CD4-positive, alpha-beta T cell treated with Interleukin-6 for 4 hours (primary cell): ENCODE results near the gene PQBP1.
"Not testable (repeated sequence)": the region's sequence is repeated elsewhere in the genome, so short reads cannot be mapped to it uniquely, and the experiment has no call there.

Experiments
- DNase-seq: peaks from one replicate; pipeline ENCODE4 v3.0.0-alpha.2; 2020; ENCODE audit warnings: mixed read lengths

PQBP1 gene, protein sequence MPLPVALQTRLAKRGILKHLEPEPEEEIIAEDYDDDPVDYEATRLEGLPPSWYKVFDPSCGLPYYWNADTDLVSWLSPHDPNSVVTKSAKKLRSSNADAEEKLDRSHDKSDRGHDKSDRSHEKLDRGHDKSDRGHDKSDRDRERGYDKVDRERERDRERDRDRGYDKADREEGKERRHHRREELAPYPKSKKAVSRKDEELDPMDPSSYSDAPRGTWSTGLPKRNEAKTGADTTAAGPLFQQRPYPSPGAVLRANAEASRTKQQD

DNA sequence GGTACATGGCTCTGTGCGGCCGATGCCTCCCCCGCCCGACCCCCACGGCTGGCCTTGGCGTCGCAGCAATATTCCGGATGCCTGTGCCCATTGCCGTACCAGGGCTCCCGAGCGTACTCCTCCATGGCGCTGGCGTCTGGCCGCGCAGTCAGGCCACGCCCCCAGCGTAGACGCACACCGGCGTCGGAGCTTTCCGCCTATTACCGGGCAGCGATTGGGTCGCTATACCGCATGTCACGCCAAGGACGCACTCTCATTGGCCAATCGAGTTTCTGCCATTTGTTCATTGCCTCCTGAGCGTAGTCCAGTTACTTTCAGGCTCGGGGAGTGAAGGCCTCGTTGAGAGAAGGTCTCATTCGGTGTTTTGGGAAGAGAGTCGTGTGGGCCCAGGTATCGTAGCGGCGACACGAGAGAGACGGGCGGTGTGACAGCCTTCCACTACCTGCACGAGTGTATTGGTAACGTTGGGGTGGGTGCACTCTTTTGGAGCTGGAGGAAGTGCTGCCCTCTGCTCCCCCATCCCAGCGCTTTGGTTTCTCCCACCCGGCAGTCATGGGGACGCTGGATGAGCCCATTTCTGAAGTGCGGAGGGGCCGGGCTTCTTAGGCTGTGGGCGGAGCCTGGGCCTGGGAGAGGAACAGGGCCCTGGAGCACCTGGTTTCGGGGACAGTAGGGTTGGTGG, at the start of gene PQBP1, which contains the start of gene TIMM17B:
Gene PQBP1 (plus strand): TSS at position 306 of the 682 bp plus-strand sequence. CDS start 580 bp downstream, outside the sequence.
Gene TIMM17B (minus strand): TSS at position 144 of the 682 bp plus-strand sequence. CDS start 19 bp downstream, at position 125.
- DNase-seq = peak; percentile 89

DNA sequence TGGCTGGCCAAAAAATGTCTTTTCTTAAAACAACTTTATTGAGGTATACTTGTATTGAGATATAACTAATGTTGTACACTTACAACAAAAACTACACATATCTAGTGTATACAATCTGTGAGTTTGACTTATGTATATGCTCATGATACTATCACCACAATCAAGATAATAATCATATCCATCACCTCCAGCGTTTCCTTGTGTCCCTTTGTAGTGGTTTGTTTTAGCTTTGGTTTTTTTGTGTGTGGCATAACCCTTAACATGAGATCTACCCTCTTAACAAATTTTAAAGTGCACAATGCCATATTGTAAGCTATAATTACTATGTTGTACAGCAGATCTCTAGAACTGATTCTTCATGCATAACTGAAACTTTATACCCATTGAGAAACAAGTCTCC, 48.9 kb upstream of the PQBP1 start:
- DNase-seq = no peak

DNA sequence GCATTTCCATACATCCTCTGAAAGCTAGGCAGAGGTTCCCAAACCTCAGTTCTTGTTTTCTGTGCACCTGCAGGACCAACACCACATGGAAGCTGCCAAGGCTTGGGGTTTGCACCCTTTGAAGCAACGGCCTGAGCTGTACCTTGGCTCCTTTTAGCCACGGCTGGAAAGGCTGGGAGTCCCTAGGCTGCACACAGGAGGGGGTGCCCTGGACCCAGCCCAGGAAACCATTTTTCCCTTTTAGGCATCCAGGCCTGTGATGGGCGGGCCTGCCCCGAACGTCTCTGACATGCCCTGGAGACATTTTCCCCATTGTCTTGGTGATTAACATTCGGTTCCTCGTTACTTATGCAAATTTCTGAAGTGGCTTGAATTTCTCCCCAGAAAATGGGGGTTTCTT, 44.9 kb upstream of the PQBP1 start:
- DNase-seq = no peak

DNA sequence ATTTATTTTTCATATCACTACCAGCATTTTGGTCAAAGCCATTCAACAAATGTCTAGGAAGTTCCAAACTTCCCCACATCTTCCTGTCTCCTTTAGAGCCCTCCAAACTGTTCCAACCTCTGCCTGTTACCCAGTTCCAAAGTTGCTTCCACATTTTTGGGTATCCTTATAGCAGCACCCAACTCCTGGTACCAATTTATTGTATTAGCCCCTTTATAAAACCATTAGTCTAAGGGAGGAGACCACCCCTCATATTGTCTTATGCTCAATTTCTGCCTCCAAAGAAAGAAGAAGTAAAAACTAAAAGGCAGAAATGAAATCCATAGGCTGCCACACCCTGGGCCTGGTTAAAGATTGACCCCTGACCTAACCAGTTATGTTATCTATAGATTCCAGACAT, 44.2 kb upstream of the PQBP1 start:
- DNase-seq = not testable (repeated sequence)

DNA sequence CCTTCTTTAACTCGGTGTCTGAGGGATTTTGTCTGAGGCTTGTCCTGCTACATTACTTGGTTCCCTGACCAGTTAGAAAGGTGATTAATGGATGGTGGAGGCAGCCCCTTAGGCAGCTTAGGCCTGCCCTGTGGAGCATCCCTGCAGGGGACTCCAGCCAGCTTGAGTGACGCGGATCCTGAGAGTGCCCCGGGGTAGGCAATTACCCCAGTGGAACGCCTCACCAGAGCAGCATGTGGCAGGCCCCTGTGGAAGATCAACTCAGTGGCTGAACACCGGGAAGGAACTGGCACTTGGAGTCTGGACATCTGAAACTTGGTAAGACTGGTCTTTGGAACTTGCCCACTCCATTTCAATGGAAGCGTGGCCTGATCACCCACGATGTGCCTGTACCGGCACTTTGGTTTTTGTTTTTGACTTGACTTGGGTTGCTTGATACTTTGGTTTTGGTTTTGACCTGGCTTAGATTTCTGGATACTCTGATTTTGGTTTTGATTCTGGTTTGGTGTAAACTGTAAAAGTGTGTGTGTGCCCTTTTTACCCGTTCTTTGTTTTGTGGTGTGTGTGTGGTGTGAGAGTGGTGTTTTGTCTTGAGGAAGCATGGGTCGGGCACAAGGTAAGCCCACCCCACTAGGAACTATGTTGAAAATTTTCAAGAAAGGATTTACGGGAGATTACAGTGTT, 43.5 kb upstream of the PQBP1 start:
- not testable (repeated sequence) for DNase-seq

DNA sequence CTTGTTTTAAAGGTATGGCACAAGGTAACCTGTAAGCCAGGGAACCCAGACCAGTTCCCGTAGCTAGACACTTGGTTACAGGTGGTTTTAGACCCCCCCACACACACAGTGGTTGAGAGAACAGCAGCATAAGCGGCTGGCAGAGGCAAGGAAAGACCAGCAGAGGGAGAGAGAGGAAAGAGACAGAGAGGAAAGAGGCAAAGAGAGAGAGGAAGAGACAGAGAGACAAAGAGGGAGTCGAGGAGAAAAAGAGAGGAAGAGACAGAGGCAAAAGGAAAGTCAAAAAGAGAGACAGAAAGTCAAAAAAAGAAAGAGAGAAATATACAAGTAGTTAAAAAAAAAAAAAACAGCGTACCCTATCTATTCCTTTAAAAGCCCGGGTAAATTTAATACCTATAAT, 42.8 kb upstream of the PQBP1 start:
- no peak for DNase-seq

DNA sequence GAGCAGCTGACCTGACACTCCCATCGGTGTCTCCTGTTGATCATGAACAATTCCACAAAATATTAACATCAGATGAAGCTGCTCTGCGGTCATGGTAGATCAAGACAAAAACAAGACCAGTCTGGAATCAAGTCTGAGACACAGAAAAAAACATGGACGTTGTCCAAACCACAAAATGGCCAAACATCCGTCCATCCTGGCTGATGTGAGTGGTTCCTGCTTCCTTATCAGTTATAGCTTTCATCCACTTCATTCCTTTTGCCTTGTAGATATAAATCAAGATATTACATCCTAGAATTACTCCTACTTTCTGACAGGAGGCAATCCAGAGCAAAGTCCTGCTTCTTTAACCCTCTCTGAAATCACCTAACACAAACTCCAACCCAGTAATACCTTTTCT, 33.5 kb upstream of the PQBP1 start:
- no peak for DNase-seq

DNA sequence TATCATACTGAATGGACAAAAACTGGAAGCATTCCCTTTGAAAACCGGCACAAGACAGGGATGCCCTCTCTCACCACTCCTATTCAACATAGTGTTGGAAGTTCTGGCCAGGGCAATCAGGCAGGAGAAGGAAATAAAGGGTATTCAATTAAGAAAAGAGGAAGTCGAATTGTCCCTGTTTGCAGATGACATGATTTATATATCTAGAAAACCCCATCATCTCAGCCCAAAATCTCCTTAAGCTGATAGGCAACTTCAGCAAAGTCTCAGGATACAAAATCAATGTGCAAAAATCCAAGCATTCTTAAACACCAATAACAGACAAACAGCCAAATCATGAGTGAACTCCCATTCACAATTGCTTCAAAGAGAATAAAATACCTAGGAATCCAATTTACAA, 25.7 kb upstream of the PQBP1 start:
- DNase-seq = not testable (repeated sequence)

DNA sequence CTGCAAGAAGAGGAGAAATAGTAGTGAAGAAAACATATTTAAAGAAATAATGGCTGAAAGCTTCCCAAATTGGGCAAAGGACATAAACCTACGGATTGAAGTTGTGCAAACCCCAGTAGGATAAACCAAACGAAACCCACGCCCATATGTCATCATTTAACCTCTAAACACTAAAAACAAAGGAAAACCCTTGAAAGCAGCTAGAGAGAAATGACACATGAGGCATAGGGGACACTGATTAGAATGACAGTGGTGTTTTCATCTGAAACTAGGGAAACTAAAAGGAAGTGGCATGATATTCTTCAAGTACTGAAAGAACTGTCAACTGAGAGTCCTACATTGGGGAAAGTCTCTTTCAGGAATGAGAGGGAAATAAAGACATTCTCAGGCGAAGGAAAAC, 20.8 kb upstream of the PQBP1 start:
- DNase-seq = not testable (repeated sequence)

DNA sequence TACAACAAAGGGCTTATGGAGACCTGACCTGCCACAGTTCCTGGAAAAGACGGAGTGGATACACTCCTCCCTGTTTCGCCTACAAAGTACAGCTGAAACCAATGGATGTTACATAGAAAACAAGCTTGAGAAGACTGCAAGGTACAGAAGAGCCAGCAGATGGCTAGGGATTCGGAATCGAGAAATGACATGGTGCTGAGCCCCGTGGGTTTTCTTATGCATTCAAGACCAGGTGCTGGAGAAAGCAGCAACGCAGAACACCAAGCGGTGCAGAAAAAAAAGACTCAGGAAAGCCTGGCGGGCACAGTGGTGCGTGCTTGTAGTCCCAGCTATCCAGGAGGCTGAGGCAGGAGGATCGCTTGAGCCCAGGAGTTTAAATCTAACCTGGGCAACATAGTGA, 14.0 kb upstream of the PQBP1 start:
- no peak for DNase-seq

DNA sequence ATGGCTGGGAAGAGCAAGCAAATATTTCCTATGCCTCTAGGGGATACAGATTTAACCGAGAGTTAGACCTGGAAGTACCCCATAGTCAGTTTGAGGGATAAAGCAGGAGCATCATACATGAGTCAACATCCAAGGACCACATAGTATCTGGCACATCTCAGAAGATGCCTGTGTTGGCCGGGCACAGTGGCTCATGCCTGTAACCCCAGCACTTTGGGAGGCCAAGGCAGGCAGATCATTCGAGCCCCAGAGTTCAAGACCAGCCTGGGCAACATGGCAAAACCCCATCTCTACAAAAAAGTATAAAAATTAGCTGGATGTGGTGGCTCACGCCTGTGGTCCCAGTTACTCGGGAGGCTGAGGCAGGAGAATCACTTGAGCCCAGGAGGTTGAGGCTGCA, 11.1 kb upstream of the PQBP1 start:
- DNase-seq = not testable (repeated sequence)

DNA sequence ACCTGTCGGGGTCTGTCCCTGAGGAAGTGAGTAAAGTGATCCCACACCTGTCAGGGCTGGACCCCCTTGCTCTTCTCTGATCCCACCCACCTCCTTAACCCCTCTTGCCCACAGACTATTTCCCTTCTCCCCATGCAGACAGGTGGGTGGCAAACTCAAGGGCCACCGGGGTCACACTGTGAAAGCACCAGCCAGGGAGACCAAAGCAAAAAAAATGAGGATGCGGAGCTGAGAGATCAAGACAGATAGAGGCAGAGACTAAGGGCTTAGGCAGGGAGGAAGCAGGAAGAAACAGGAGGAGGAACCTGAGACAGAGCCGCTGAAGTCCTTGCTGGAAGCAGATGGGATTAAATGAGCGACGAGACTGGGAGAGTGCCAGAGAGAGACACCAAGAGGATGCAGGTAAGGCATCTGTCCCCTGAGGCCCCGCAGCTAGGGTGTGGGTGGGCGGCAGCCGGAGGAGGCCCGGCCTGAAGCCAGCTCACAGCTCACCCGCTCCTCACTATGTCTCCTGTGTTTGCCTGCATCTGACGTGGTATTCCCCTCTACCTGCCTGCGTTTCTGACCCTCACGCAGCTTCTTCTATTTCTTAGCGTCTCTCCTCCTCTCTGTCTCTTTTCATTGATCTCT, 7.3 kb upstream of the PQBP1 start:
- DNase-seq = no peak

DNA sequence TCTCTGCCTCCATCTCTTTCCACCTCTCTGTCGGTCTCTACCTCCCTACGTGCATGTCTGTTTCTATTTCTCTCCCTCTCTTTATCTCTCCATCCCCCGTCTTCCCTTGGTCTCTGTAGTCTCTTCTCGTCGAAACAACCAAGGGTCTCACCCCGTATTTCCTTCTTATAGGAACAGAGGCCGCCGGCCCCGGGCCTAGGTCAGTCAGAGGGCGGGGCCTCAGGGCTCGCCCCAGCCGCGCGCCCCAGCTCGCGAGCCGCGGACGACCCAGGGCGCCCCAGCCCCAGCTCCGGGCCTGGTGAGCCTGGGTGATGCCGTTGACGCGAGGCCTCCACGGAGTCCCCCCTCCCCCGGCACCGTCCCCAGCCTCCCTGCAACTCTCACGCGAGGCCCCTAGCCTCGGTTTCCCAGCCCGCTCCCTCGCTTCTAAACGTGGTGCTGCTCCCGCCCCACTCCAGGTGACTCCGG, 6.8 kb upstream of the PQBP1 start:
- DNase-seq = peak; percentile 26

DNA sequence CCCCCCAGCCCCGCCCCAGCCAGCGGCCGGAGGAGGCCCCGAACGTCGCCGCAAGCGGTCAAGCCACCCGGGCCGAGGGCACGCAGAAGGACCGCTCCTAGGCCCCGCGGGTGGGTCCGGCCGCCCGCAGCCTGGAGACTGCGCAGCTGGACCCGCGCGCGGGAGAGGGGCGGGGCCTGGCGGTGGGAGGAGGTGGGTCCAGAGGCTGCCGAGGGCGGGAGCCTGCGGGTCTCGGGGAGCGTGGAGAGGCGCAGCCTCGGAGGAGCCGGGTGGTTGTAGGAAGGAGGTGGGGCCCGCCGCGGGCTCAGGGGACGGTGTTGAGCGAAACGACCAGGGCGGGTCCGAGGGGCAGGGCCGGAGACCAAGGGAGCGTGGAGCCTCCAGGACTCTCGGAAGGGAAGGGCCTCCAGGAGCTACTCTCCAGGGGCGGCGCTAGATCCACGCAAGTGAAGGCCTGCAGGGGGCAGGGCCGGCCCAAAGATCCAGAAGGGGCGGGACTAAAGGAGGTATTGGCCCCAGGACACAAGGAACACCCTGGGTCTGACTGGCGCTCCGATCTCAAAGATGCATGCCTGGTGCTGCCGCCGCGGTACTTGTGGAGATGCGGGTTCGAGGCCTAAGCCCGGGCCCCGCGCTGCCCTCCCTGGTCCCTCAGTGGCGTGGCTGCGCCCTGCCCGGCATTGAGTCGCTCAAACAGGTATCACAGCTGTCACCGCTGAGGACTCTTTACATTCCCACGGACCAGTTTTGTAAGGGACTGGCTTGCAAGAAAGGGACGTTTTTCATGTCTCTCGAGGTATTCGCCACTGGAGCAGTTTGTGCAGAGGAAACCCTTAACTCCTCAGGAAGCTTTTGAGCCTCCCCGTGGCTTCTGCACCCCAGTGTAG, 6.1 kb upstream of the PQBP1 start:
- DNase-seq = peak; percentile 82

DNA sequence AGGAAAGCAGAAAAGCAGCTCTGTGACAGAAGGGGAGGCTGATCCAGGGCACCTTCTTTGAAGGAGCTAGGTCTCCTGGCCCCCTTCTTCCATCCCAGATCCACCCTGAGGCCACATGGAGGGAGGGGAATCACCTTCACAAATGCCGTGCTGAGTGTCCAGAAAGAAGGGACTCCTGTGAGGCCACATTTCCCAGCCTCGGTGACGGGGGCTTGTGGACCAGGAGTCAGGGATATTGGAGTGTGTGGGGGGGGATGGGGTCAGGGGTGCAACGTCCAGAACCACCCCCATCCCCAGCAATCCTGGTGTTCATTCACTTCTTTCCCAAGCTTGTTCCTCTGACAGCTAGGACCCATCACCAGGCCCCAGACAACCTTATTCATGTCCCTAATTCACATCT, 4.8 kb upstream of the PQBP1 start:
- DNase-seq = no peak

DNA sequence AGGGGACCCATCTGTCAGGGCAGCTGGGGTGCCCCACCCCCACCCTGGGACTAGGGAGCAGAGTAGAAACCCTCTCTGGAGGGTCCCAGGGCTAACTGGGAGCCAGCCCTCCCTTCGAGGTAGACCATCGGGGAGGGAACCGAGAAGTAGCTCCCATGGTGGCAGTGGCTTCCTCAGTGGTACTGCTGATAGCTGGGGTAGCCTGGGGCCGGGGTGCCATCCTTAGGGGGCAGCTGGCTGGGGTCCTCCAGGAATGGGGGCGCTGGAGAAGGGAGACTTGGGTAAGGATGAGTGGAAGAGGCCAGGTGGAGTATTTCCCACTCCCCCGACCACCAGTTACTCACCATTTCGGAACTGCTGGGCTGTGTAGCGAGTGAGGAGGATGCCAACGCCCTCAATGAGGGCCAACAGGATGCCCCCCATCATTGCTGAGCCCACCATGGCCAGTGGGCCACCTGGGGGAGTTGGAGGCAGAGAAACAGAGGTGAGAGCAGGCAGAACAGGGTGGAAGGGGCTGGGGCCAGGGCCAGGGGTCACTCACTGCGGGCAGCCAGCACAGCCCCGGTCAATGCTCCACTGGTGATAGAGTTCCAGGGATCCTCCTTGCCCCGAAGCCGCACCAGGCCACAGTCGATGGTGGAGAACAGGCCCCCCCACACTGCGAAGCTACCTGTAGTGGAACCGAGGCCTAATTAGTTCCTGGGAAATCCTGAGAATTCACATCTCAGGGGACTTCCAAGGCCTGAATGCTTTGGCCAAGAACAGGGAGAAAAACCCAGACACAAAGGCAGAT, 4.0 kb upstream of the PQBP1 start:
- no peak for DNase-seq

DNA sequence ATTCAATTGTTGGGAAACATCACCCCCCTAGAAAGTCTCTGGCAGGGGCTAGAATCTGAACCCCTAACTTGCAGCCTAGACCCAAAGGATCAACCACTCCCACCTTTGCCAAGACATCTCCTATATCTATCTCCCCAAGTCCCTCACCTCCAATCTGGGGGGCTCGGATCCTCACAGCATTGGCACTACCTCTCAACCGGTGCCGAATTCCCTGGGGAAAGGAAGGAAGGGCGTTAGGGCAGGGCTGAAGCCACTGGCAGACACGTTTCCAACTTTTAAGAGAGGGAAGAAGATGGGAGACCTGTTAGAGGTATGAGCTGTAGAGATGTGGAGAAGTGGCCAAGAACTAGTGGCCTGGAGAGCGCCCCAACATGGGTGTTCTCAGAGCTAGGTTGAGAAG, 2.8 kb upstream of the PQBP1 start:
- no peak for DNase-seq

DNA sequence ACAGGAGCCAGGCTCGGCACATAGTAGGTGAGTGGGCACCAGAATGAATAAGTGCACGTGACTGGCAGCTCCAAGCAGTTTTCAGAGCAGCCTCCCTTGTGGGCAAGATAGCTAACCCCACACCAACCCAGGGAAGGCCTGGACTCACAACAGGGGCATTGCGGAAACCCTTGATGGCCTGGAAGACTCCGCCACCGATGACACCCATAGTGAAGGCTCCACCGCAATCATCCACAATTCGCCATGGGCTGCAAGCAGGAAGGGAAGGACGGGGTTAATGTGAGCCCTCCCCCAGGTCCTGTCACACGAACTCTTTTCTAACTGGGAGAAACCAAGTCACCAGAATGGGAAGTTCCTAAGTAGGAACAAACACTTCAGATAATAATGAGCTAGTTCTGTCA, 1.1 kb upstream of the PQBP1 start:
- DNase-seq = no peak

DNA sequence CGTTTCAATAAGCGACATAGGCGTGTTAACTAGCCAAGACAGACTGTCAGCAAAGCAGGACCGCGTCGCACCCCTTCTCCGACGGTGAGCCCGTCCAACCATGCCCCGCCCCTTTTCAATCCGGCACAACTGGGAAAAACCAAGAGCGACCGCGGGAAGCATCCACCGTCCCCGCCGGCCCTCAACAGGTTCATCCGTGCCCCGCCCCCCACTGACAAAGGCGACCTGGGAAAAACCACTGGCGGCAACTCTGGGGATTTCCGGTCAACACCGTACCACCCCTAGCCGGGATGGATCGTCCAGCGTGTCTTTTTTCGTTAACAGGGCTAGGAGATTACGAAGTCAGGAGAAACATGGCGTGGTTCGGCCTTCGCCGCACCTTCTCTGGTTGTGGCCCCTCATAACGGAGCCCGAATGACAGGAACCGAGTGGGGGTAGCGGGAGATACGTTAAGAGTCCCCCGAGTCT, 539 bp upstream of the PQBP1 start:
- DNase-seq = peak; percentile 60

DNA sequence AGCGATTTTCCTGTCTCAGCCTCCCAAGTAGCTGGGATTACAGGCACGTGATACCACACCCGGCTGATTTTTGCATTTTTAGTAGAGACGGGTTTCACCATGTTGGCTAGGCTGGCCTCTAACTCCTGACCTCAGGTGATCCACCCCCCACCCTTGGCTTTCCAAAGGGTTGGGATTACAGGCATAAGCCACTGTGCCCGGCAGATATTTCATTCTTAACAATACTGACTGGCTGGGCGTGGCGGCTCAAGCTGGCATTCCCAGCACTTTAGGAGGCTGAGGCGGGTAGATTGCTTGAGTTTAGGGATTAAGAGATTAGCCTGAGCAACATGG, 1.3 kb downstream of the PQBP1 start:
- no peak for DNase-seq

DNA sequence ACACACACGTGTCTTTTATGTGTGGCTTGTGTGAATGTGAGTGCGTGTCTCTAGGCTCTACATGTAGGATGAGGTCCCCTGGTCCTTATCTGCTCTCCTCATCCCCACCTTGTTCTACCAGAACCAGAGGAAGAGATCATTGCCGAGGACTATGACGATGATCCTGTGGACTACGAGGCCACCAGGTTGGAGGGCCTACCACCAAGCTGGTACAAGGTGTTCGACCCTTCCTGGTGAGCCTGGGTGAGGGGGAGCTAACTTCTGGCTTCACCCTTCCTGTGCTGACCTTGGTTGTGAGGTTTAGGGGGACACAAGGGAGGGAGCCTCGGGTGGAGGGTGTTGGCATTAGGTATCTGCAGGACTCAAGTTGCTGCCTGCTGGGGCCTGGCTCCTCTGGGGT, 3.3 kb downstream of the PQBP1 start:
- DNase-seq = no peak
